NCI-H748 treated with DMSO at 0.1 percent for 48 hours (cell line): ENCODE data around the gene RDH13.
"Not testable (repeated sequence)": the region's sequence is repeated elsewhere in the genome, so short reads cannot be mapped to it uniquely, and the experiment has no call there.

Experiments
- DNase-seq: peaks from one replicate; lab custom pipeline; 2025; lab: John Stamatoyannopoulos, UW

The RDH13 gene

GRCh38 chr19:55076321-55076720, 13.4 kb upstream of the RDH13 start:
- DNase-seq: no peak

GRCh38 chr19:55075371-55075998, 12.5 kb upstream of the RDH13 start, which contains the start of gene EPS8L1:
EPS8L1 (plus strand) TSS chr19:55075869; CDS start chr19:55076445, 576 bp downstream.
- no peak for DNase-seq

- DNase-seq: no peak
Measured at GRCh38 chr19:55071913-55072312, 9.0 kb upstream of the RDH13 start.

GRCh38 chr19:55071129-55071502, 8.2 kb upstream of the RDH13 start:
- DNase-seq: no peak

- no peak for DNase-seq
Measured at GRCh38 chr19:55070466-55071128, 7.6 kb upstream of the RDH13 start.

DNA sequence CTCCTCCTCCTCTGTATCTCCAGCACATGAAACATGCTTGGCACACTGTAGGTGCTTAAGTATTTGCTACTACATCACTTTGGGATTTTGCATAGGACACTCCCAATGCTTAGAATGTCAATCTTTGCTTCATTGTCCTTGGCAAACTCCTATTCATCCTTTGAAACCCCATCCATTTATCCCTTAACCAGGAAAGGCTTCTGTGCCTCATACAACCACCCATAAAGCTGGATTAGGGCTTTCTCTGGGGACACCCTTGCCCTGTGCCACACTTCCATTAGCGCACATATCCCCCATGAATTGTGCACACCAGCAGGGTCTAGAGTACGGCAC, 6.9 kb upstream of the RDH13 start:
- DNase-seq: no peak

- peak; percentile 55 for DNase-seq
Measured at GRCh38 chr19:55068950-55069864, 6.3 kb upstream of the RDH13 start.

DNA sequence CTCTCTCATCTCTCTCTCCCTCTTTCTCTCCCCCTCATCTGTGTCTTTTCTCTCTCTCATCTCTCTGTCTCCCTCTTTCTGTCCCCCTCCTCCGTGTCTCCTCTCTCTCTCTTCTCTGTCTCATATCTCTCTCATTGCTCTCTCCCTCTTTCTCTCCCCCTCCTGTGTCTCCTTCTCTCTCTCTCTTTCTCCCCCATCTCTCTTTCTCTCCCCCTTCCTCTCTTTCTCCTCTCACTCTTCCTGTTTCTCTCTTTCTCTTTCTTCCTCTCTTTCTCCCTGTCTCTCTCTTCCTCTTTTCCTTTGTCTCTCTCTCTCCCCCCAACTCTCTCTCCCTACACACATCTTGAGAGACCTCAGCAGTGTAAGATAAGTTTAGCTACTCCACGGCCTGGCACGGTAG, 4.9 kb upstream of the RDH13 start:
- DNase-seq: no peak

DNA sequence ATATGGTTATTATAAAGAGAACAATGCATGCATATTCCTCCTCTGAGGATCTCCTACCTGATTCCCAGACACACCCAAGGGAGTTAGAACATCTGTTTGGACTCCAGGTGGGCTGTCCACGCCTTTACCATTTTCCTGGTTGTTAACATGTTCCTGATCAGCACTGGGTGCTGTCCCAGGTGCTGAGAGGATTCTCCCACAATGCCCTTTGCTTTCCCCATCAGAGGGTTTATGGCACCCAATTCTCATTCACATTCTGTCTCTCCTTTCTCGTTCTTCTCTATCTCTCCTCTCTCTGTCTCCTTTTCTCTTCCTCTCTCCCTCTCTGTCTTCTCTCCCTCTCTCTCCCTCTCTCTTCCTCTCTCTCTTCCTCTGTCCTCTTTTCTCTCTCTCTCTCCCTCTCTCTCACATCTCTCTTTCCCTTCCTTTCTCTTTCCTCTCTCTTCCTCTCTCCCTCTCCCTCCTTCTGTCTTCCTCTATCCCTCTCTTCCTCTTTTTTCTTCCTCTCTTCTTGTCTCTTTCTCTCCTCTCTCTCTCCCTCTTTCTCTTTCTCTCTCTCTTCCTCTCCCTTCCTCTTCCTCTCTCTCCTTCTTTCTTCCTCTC, 3.3 kb upstream of the RDH13 start:
- no peak for DNase-seq

DNA sequence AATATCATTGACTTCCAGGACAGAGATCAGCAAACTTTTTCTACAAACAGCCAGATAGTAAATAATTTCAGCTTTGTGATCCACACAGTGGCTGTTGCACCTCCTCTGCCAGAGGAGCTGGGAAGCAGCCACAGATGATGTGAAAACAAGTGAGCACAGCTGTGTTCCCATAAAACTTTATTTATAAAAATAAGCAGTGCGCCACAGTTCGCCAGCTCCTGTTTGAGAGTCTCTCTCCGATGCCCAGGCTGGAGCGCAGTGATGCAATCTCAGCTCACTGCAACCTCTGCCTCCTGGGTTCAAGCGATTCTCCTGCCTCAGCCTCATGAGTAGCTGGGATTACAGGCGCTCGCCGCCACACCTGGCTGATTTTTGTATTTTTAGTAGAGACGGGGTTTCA, 2.6 kb upstream of the RDH13 start:
- DNase-seq: not testable (repeated sequence)

GRCh38 chr19:55063492-55063843, 520 bp upstream of the RDH13 start:
- DNase-seq: no peak

DNA sequence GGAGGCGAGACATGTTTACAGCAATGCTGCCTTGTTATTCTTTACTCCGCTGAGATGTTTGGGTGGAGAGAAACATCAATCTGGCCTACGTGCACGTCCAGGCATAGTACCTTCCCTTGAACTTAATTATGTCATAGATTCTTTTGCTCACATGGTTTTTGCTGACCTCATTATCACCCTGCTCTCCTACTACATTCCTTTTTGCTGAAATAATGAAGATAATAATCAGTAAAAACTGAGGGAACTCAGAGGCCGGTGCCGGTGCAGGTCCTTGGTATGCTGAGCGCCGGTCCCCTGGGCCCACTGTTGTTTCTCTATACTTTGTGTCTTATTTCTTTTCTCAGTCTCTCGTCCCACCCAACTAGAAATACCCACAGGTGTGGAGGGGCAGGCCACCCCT, 2.7 kb downstream of the RDH13 start:
- not testable (repeated sequence) for DNase-seq

DNA sequence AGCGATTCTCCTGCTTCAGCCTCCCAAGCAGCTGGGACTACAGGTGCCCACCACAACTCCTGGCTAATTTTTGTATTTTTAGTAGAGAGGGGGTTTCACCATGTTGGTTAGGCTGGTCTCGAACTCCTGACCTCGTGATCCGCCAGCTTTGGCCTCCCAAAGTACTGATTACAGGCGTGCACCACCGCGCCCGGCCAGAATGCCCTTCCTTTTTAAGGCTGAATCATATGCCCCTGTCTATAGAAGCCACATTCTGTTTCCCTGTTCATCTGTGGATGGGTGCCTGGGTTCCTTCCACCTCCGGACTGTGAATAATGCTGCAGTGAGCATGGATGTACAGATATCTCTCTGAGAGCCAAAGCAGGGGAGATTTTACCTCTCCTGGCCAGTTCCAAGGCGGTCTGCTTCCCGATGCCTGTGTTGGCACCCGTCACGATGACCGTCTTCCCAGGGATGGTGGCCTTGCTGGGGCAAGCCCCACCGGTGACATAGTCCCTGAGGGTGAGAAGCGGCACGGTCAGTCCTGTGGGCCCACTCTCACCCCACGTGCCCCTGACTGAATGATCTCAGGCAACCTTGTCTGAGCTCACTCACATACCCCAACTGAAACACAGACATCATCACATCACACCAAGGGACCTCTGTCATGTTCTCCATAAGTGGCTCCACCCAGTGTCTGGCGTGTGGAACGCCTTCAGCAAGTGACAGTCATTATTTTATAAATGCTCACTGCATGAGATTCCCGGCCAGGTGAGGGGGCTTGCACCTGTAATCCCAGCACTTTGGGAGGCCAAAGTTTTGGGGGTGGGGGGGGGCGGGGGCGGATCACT, 4.0 kb downstream of the RDH13 start:
- no peak for DNase-seq

DNA sequence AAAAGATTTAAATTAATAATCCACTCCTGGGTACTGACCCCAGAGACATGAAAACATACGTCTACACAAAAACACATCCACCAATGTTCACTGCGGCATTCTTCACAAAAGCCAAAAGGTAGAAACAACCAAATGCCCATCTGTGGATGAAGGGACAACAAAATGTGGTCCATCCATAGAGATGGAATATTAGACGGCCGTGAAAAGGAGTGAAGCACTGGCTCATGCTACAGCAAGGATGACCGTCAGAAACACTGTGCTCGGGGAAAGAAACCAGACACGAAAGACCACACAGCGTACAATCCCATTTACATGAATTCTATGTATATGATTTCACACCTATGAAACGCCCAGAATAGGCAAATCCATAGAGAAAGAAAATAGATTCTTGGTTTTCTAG, 6.1 kb downstream of the RDH13 start:
- no peak for DNase-seq

GRCh38 chr19:55053735-55054134, 9.2 kb downstream of the RDH13 start:
- no peak for DNase-seq

- no peak for DNase-seq
Measured at GRCh38 chr19:55050749-55051532, 12.0 kb downstream of the RDH13 start.

GRCh38 chr19:55048446-55048845, 14.5 kb downstream of the RDH13 start:
- DNase-seq: no peak

DNA sequence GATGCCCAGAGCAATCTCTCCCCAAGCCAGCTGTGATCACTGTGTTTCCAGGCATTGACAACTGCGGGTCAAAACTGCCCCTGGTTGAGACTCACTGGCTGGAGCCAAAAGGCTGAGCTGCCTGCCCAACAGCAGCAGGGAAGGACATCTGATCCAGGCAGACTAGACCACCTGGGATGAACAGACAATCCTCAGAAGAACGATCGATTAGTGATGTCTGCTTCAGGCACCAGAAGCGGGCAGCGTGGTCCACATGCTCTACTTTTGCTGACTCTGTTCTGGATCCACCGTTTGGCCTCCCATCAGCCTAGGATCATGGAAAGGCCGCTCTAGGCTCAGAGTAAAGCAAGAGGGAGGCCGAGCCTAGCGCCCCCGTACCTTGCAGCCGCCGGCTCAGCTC, 15.0 kb downstream of the RDH13 start:
- no peak for DNase-seq

GRCh38 chr19:55046975-55047622, 15.8 kb downstream of the RDH13 start:
- DNase-seq: no peak
